Parathyroid adenoma (tissue), 2 donors: ENCODE measurements around the gene PRDM8.

Experiments
- H2AFZ ChIP-seq: fragments of 300-600 bp; sonication (generic); one replicate; pipeline ENCODE4 v1.7.0; 2017; ENCODE audit warnings: antibody characterized with exemption, mild to moderate bottlenecking
- H3K27ac ChIP-seq: fragments of 300-600 bp; sonication (generic); one replicate; pipeline ENCODE4 v1.7.0; 2017
- H3K27me3 ChIP-seq: fragments of 300-600 bp; sonication (generic); one replicate; pipeline ENCODE4 v1.7.0; 2017; ENCODE audit warnings: low read length; ENCODE audit not compliant: control insufficient read depth, insufficient read depth
- H3K36me3 ChIP-seq: fragments of 300-600 bp; sonication (generic); one replicate; pipeline ENCODE4 v1.7.0; 2017; ENCODE audit warnings: low read length; ENCODE audit not compliant: control insufficient read depth, insufficient read depth
- H3K4me1 ChIP-seq: fragments of 300-600 bp; sonication (generic); one replicate; pipeline ENCODE4 v1.7.0; 2017; ENCODE audit warnings: control low read depth
- H3K4me2 ChIP-seq: fragments of 300-600 bp; sonication (generic); one replicate; pipeline ENCODE4 v1.7.0; 2017; ENCODE audit warnings: low read length
- H3K4me3 ChIP-seq: fragments of 300-600 bp; sonication (generic); one replicate; pipeline ENCODE4 v1.7.0; 2017; ENCODE audit warnings: low read depth, low read length
- H3K79me2 ChIP-seq: fragments of 300-600 bp; sonication (generic); one replicate; pipeline ENCODE4 v1.7.0; 2017; ENCODE audit warnings: control low read depth
- H3K9ac ChIP-seq: fragments of 300-600 bp; sonication (generic); one replicate; pipeline ENCODE4 v1.7.0; 2017; ENCODE audit warnings: mild to moderate bottlenecking
- H3K9me3 ChIP-seq: fragments of 300-600 bp; sonication (generic); one replicate; pipeline ENCODE4 v1.7.0; 2017; ENCODE audit warnings: low read length; ENCODE audit not compliant: control insufficient read depth
- TF ChIP-seq, protein P1 (sequence below): fragments of 300-600 bp; sonication (generic); IDR thresholded peaks from one replicate; pipeline ENCODE4 v1.7.0; 2017; ENCODE audit warnings: antibody characterized with exemption, mild to moderate bottlenecking
- donor health status: primary hyperparathyroidism.

The PRDM8 gene

DNA sequence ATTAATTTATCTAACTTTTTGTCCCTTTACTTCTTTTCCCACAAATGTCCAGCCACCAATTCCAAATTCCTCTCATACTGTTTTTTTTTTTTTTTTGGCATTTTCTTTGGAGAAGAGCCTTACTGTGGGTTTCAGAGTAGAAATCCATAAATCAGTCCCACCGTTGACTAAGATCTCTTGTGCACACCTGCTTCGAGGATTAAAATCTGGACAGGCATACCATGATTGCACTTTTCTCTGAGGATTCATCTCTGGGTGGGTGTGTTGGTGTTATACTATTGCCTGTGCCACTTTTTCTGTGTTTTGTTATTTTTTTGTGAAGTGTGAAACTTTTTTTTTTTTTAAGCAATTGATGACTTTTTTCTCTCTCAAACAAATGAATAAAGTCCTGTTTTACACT is 13.2 kb downstream of the PRDM8 start:
- TF ChIP-seq, protein P1, sequence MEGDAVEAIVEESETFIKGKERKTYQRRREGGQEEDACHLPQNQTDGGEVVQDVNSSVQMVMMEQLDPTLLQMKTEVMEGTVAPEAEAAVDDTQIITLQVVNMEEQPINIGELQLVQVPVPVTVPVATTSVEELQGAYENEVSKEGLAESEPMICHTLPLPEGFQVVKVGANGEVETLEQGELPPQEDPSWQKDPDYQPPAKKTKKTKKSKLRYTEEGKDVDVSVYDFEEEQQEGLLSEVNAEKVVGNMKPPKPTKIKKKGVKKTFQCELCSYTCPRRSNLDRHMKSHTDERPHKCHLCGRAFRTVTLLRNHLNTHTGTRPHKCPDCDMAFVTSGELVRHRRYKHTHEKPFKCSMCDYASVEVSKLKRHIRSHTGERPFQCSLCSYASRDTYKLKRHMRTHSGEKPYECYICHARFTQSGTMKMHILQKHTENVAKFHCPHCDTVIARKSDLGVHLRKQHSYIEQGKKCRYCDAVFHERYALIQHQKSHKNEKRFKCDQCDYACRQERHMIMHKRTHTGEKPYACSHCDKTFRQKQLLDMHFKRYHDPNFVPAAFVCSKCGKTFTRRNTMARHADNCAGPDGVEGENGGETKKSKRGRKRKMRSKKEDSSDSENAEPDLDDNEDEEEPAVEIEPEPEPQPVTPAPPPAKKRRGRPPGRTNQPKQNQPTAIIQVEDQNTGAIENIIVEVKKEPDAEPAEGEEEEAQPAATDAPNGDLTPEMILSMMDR = no peak
- H3K4me2 ChIP-seq = no peak overlapping the region
- no peaks in the 10 kb centered on the region for H3K27me3 ChIP-seq
- no peaks in the 10 kb centered on the region for H3K9me3 ChIP-seq
- H3K36me3 ChIP-seq = no peaks in the 10 kb centered on the region
- H2AFZ ChIP-seq = no peak overlapping the region
- no peaks in the 10 kb centered on the region for H3K79me2 ChIP-seq
- H3K9ac ChIP-seq = no peak overlapping the region
- H3K4me3 ChIP-seq = no peak overlapping the region
- H3K27ac ChIP-seq = no peak overlapping the region
- H3K4me1 ChIP-seq = no peaks in the 10 kb centered on the region

DNA sequence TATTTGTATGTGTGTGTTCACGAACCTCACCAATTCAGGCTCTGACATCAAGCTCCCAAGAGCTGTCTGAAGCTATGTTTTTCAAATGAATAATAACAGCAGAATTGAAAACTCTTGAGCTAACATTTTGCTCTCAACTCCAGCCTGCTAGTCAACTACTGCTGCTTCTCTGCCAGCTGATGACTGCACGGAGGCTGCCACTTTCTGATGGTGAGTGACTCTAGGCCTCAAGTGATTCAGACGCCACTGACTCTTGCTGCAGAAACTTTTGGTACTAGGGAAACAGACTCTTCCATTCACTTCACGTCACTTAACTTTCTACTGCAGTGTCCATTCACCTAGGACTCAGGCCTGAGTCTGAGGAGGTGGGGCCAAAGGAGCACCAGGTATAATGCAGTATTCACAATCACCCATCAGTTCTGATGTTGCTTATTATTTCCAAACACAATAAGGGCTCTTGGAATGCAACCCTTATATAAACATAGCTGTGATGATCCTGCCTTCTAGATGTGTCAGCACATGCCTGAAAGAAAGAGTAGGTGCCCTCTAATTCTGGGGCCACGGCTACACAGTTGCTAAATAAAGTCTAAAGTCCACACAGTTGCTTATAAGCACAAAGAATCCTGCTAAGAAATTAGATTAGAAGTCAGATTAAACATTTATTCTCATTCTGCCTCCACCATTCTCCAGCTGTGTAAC is 16.0 kb downstream of the PRDM8 start:
- Histone ChIP-seq H2AFZ (no peak overlapping the region), H3K9ac (no peak overlapping the region), H3K27me3 (no peaks in the 10 kb centered on the region), H3K27ac (no peak overlapping the region), H3K9me3 (no peaks in the 10 kb centered on the region), H3K4me1 (no peaks in the 10 kb centered on the region), H3K79me2 (no peaks in the 10 kb centered on the region), H3K36me3 (no peaks in the 10 kb centered on the region), H3K4me2 (no peak overlapping the region), H3K4me3 (no peak overlapping the region)
- TF ChIP-seq, protein P1 = no peak

DNA sequence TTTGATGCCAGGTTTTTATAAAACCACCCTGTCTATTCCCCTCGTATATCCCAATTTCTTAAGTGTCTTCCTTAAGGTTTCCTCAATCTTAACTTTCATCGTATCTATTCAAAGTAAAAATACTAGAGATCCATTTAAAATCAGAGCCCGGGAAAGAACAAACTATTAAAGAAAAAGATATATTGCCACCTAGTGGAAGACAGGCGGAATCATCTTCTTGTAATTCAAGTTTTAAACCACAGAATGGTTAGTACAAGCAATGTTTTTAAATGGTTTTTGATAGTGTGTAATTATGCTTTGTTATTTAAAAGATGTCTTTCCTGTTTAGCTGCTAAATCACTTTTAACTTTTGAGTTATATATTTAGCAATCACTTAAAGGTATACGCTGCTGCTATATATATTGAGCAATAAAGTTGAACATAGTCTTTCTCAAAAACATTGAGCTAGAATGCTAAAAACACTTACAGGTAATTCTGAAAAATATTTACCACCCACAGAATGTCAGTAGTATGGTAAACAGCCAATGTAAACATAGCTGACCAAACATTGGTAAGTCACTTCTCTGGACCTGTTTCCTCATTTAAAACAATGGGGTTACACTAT is 18.2 kb downstream of the PRDM8 start:
- Histone ChIP-seq H3K27ac (no peak overlapping the region), H2AFZ (no peak overlapping the region), H3K9ac (no peak overlapping the region), H3K36me3 (no peaks in the 10 kb centered on the region), H3K4me1 (no peaks in the 10 kb centered on the region), H3K27me3 (no peaks in the 10 kb centered on the region), H3K79me2 (no peaks in the 10 kb centered on the region), H3K9me3 (no peaks in the 10 kb centered on the region), H3K4me3 (no peak overlapping the region), H3K4me2 (no peak overlapping the region)
- TF ChIP-seq, protein P1 = peak; percentile 48

DNA sequence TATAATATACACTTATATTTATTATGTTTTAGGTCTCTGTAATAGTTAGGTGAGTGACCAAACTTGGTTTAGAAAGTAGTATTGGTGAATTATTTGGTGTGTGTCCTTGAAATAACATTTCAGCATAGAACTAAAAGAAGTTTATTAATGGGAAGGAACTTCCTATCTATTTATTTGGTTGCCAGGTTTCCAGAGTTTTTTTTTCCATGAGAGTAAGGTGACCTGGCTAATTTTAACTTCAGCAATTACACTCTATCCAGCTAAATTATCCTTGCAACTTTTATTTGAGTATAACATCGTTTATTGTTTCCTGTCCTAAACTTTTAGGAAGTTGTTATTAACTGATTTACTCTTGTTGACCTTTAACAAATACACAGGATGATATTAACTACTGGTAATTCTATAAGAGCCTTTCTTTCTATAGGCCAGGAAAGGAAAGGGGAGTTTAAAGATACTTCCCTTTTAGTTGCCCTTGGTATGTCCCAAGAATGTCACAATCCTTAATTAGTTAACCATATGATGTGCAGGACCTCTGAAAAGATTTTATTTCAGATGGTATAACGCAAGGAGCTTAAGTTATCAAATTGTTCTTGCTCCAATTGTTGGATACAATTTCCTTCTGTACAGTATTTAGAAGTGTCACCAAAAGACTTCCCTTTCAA is 18.9 kb downstream of the PRDM8 start:
- Histone ChIP-seq H3K79me2 (no peaks in the 10 kb centered on the region), H3K9ac (no peak overlapping the region), H3K4me1 (no peaks in the 10 kb centered on the region), H3K27me3 (no peaks in the 10 kb centered on the region), H3K4me2 (no peak overlapping the region), H3K4me3 (no peak overlapping the region), H3K9me3 (no peaks in the 10 kb centered on the region), H3K36me3 (no peaks in the 10 kb centered on the region), H2AFZ (no peak overlapping the region), H3K27ac (no peak overlapping the region)
- TF ChIP-seq, protein P1 = no peak
